GM12878 (cell line): ENCODE data around the gene C16orf95. TPM values are rescaled to one million over a fixed set of nuclear protein-coding genes. Genes with fewer than 3 reads are reported as not detected.

Experiments
- ATAC-seq: fragments of 200-7000 bp; cut with Tn5 transposase; 3 replicates; pipeline ENCODE4 v1.9.1; 2020; ENCODE audit warnings: mild to moderate bottlenecking, moderate library complexity
- BruUV-seq: library from RNA; stranded (reverse); fragments of 400-500 nt; replicated peaks from 2 replicates; lab custom pipeline; 2021; lab: Mats Ljungman, UMichigan
- CTCF ChIA-PET: fragments of 300-600 bp; sonication (Branson Sonifier 250); formaldehyde crosslinking; extraction: SDS; loops from one replicate; lab custom pipeline; 2021; ENCODE audit warnings: inconsistent platforms; lab: Yijun Ruan, JAX
- POLR2A ChIA-PET: fragments of 350-600 bp; formaldehyde crosslinking; extraction: SDS; loops from one replicate; lab custom pipeline; 2021; ENCODE audit warnings: inconsistent platforms; lab: Charles Lee
- RAD21 ChIA-PET: fragments of 300-600 bp; sonication (Branson Sonifier 250); formaldehyde crosslinking; loops from one replicate; lab custom pipeline; 2023; ENCODE audit warnings: antibody characterized with exemption; ENCODE audit not compliant: unreplicated experiment; lab: Charles Lee
- SMC1A ChIA-PET: fragments of 300-600 bp; sonication (Branson Sonifier 250); formaldehyde crosslinking; loops from one replicate; lab custom pipeline; 2023; ENCODE audit not compliant: unreplicated experiment, uncharacterized antibody; lab: Charles Lee
- DNase-seq: peaks from one replicate; pipeline ENCODE4 v3.0.0-alpha.2; 2011; ENCODE audit warnings: low read depth, low spot score
- FAIRE-seq: peaks from 3 replicates; lab custom pipeline; 2011; peaks lifted over from hg19 to GRCh38; lab: Jason Lieb, UNC
- H2AFZ ChIP-seq: 2 replicates; pipeline ENCODE4 v1.6.0; 2011; ENCODE audit warnings: low read depth, low read length, control low read depth; ENCODE audit not compliant: control insufficient read depth
- H3K27ac ChIP-seq: 2 replicates; pipeline ENCODE4 v1.5.1; 2011; ENCODE audit warnings: control low read depth; ENCODE audit not compliant: control insufficient read depth, insufficient read depth
- H3K27me3 ChIP-seq, 2 experiments: replicated peaks in 1 of 2; 2 replicates each; pipeline versions ENCODE4 v1.6.0 to v1.6.1; 2011; ENCODE audit warnings: low read length in 1 of 2; ENCODE audit not compliant: control insufficient read depth in 2 of 2, insufficient read depth in 2 of 2
- H3K36me3 ChIP-seq, 2 experiments: 2 replicates each; pipeline ENCODE4 v1.5.1; 2011; ENCODE audit warnings: low read length in 1 of 2; ENCODE audit not compliant: control insufficient read depth in 2 of 2, insufficient read depth in 2 of 2
- H3K4me1 ChIP-seq: 2 replicates; pipeline ENCODE4 v1.6.1; 2011; ENCODE audit warnings: mild to moderate bottlenecking, low read length, moderate library complexity, mixed read lengths; ENCODE audit not compliant: control insufficient read depth, insufficient read depth
- H3K4me2 ChIP-seq: 2 replicates; pipeline ENCODE4 v1.6.0; 2011; ENCODE audit warnings: control low read depth; ENCODE audit not compliant: control insufficient read depth, insufficient read depth
- H3K4me3 ChIP-seq: fragments of 200-600 bp; sonication (generic); 2 replicates; pipeline ENCODE4 v1.5.1; 2016
- H3K79me2 ChIP-seq: 2 replicates; pipeline ENCODE4 v1.6.0; 2011; ENCODE audit warnings: low read length; ENCODE audit not compliant: control insufficient read depth, insufficient read depth
- H3K9ac ChIP-seq: 2 replicates; pipeline ENCODE4 v1.8.0; 2011; ENCODE audit warnings: low read length, control low read depth, mixed read lengths; ENCODE audit not compliant: control insufficient read depth, insufficient read depth
- H3K9me3 ChIP-seq: replicated peaks from 3 replicates; pipeline ENCODE4 v1.5.1; 2011; ENCODE audit warnings: mild to moderate bottlenecking, low read length; ENCODE audit not compliant: control insufficient read depth, insufficient read depth
- H4K20me1 ChIP-seq: 2 replicates; pipeline ENCODE4 v1.6.0; 2011; ENCODE audit not compliant: control insufficient read depth, insufficient read depth
- ASH2L ChIP-seq: fragments of 300-600, 200-600 bp; sonication (generic); IDR thresholded peaks from 2 replicates; pipeline ENCODE4 v1.6.1; 2017; ENCODE audit warnings: low read depth, mild to moderate bottlenecking, borderline replicate concordance
- BCL3 ChIP-seq: IDR thresholded peaks from 2 replicates; pipeline ENCODE4 v1.6.1; 2011; ENCODE audit warnings: borderline replicate concordance, low read depth, mild to moderate bottlenecking, moderate library complexity, low read length; ENCODE audit not compliant: insufficient read depth, poor library complexity, severe bottlenecking
- BHLHE40 ChIP-seq, 2 experiments: fragments of 450-650 bp in 1 of 2; IDR thresholded peaks; 2 replicates each; pipeline ENCODE4 v1.6.1; 2011 to 2017; ENCODE audit warnings: low read depth in 2 of 2, borderline replicate concordance in 1 of 2, improper control_type of control experiment in 1 of 2, low read length in 1 of 2, mild to moderate bottlenecking in 1 of 2
- CHD4 ChIP-seq: fragments of 200-600 bp; sonication (generic); IDR thresholded peaks from 2 replicates; pipeline ENCODE4 v1.6.1; 2016; ENCODE audit warnings: mild to moderate bottlenecking
- EGR1 ChIP-seq, 2 experiments: IDR thresholded peaks; 1 replicate in 1 of 2; 2 replicates in 1 of 2; pipeline ENCODE4 v1.6.1; 2011 to 2012; ENCODE audit warnings: low read depth in 2 of 2, low read length in 2 of 2, borderline replicate concordance in 1 of 2, mild to moderate bottlenecking in 1 of 2, moderate library complexity in 1 of 2
- JUNB ChIP-seq: IDR thresholded peaks from 2 replicates; pipeline ENCODE4 v1.6.1; 2016; ENCODE audit warnings: antibody characterized with exemption, mild to moderate bottlenecking
- NR2C1 ChIP-seq: fragments of 450-650 bp; IDR thresholded peaks from 2 replicates; pipeline ENCODE4 v1.6.1; 2017; ENCODE audit warnings: antibody characterized with exemption, mild to moderate bottlenecking, moderate library complexity
- NRF1 ChIP-seq: conservative IDR thresholded peaks from 2 replicates; pipeline ENCODE4 v1.6.1; 2011; ENCODE audit warnings: mild to moderate bottlenecking, low read depth, low read length, improper control_type of control experiment
- POLR2AphosphoS2 ChIP-seq: IDR thresholded peaks from 2 replicates; pipeline ENCODE4 v1.6.1; 2011; ENCODE audit warnings: low read depth, mild to moderate bottlenecking, low read length, improper control_type of control experiment, moderate library complexity
- RB1 ChIP-seq: fragments of 450-650 bp; formaldehyde crosslinking; IDR thresholded peaks from 2 replicates; pipeline ENCODE4 v1.6.1; 2017; ENCODE audit warnings: mild to moderate bottlenecking, borderline replicate concordance
- SMC3 ChIP-seq: IDR thresholded peaks from 2 replicates; pipeline ENCODE4 v1.6.1; 2011; ENCODE audit warnings: low read length, improper control_type of control experiment, borderline replicate concordance
- SREBF1 ChIP-seq: IDR thresholded peaks from 2 replicates; pipeline ENCODE4 v1.6.1; 2012; ENCODE audit warnings: mild to moderate bottlenecking, low read length
- SRF ChIP-seq, 2 experiments: IDR thresholded peaks; 2 replicates each; pipeline ENCODE4 v1.6.1; 2011; ENCODE audit warnings: low read depth in 2 of 2, low read length in 2 of 2, mild to moderate bottlenecking in 1 of 2, moderate library complexity in 1 of 2
- STAT1 ChIP-seq: fragments of 450-650 bp; conservative IDR thresholded peaks from 2 replicates; pipeline ENCODE4 v1.6.1; 2014; ENCODE audit warnings: antibody characterized with exemption, mild to moderate bottlenecking
- TCF12 ChIP-seq: IDR thresholded peaks from 2 replicates; pipeline ENCODE4 v1.6.1; 2011; ENCODE audit warnings: low read depth, mild to moderate bottlenecking, low read length
- WRNIP1 ChIP-seq: IDR thresholded peaks from 2 replicates; pipeline ENCODE4 v1.6.1; 2011; ENCODE audit warnings: low read depth, low read length, improper control_type of control experiment, borderline replicate concordance
- ZBED1 ChIP-seq: IDR thresholded peaks from 2 replicates; pipeline ENCODE4 v1.6.1; 2016; ENCODE audit warnings: borderline replicate concordance
- ZBTB40 ChIP-seq: fragments of 450-650 bp; IDR thresholded peaks from 2 replicates; pipeline ENCODE4 v1.6.1; 2016; ENCODE audit warnings: mild to moderate bottlenecking, moderate library complexity, borderline replicate concordance
- ZNF24 ChIP-seq: fragments of 450-650 bp; IDR thresholded peaks from 2 replicates; pipeline ENCODE4 v1.6.1; 2017; ENCODE audit warnings: antibody characterized with exemption, mild to moderate bottlenecking
- WGBS: methylation state at CpG from one replicate; pipeline ENCODE4 v1.1.6; 2016; ENCODE audit warnings: low lambda C conversion rate; ENCODE audit not compliant: insufficient replicate concordance, insufficient coverage; ENCODE audit errors: missing lambda C conversion rate; 5-methylcytosine and 5-hydroxymethylcytosine counted together
- in situ Hi-C: fragments of 300-500 bp; cut with MboI; formaldehyde crosslinking; loops from 9 replicates; pipeline ENCODE4 v1.14.3; 2018; ENCODE audit warnings: mixed read lengths
- intact Hi-C: fragments of 100-400 bp; cut with micrococcal nuclease; formaldehyde crosslinking; loops from one replicate; pipeline ENCODE4 v1.14.2; 2022; ENCODE audit not compliant: unreplicated experiment
- polyA plus RNA-seq, 11 experiments: library from polyadenylated mRNA; depleted of rRNA in 4 of 11; unstranded in 6 of 11; stranded (reverse) in 5 of 11; fragments of >200 nt; fragmentation: Nextera tagmentation in 4 of 11; fragmentation: Illumina TruSeq in 1 of 11; extraction: Ambion mirVana in 4 of 11; extraction: Trizol in 1 of 11; gene quantifications; 1 replicate in 1 of 11; 2 replicates in 10 of 11; pipeline versions ENCODE4 v1.2.1 to v1.2.3, GENCODE V29; 2011 to 2016; ENCODE audit warnings: inconsistent platforms in 2 of 11, missing spikeins in 2 of 11, low read depth in 1 of 11
- total RNA-seq, 4 experiments: library from RNA; depleted of rRNA in 3 of 4; stranded (reverse); fragments of >200 nt in 3 of 4; fragmentation: Illumina TruSeq in 1 of 4; extraction: Trizol in 1 of 4; gene quantifications; 2 replicates each; pipeline versions ENCODE4 v1.2.1 to v1.2.3, GENCODE V29; 2013 to 2021

C16orf95 gene
- total and polyA plus RNA-seq, 10 of the 15 experiments (the other 5 are each of a cell fraction or from before 2014, with no cell fraction given), result 0.90 to 22.7 (median 6.0) TPM

GRCh38 chr16:87361916-87362619 lies 44.9 kb upstream of the C16orf95 start:
- TF ChIP-seq NR2C1 (no peak), WRNIP1 (no peak), BHLHE40 (IDR thresholded peaks at IDR 0.05; ENCODE audit: borderline replicate concordance in 1 of 2, low read depth in 2 of 2, low read length in 1 of 2) (no peak), ASH2L (no peak), POLR2AphosphoS2 (no peak), ZNF24 (no peak), SREBF1 (no peak), SRF (IDR thresholded peaks at IDR 0.05; ENCODE audit: low read depth in 2 of 2, low read length in 2 of 2) (no peak), EGR1 (IDR thresholded peaks at IDR 0.05; ENCODE audit: borderline replicate concordance in 1 of 2, low read depth in 2 of 2, low read length in 2 of 2) (no peak), BCL3 (no peak), RB1 (no peak), TCF12 (no peak), CHD4 (no peak), JUNB (no peak), STAT1 (no peak), ZBTB40 (no peak), ZBED1 (no peak), SMC3 (no peak), NRF1 (no peak)
- no TSS peak for BruUV-seq
- H3K27me3 ChIP-seq, result no peaks in the 10 kb centered on the region
- POLR2A ChIA-PET, result no interaction called here
- CTCF ChIA-PET, result interaction anchor here (1.4 kb wide), 1 partner anchor 32 kb away, joined by 3 read pairs; no protein-coding TSS in a partner anchor
- WGBS, result 96% methylated on average over 8 of the region's 8 CpGs
- no peak overlapping the region for H2AFZ ChIP-seq
- in situ Hi-C loops, result no loop called here
- H3K36me3 ChIP-seq, result peaks cover 20 to 24% of the 10 kb centered on the region in 2 experiments
- H4K20me1 ChIP-seq, result no peaks in the 10 kb centered on the region
- FAIRE-seq, result no peak
- ATAC-seq, result no peak
- H3K27ac ChIP-seq, result no peak overlapping the region
- H3K4me2 ChIP-seq, result no peak overlapping the region
- H3K4me3 ChIP-seq, result no peak overlapping the region
- no peak overlapping the region for H3K9ac ChIP-seq
- RAD21 ChIA-PET, result no interaction called here
- H3K9me3 ChIP-seq, result no peaks in the 10 kb centered on the region
- no peaks in the 10 kb centered on the region for H3K4me1 ChIP-seq
- H3K79me2 ChIP-seq, result no peaks in the 10 kb centered on the region
- SMC1A ChIA-PET, result no interaction called here
- intact Hi-C loops, result no loop called here
- DNase-seq, result no peak
